GM19328 (cell line): ENCODE results near the gene SCFD2.
"Not testable (repeated sequence)": the region's sequence is repeated elsewhere in the genome, so short reads cannot be mapped to it uniquely, and the experiment has no call there.

Experiments used
- ATAC-seq: cut with Tn5 transposase; IDR thresholded peaks from one replicate; pipeline ENCODE4 v1.9.1; 2021; ENCODE audit warnings: mild to moderate bottlenecking, moderate library complexity; ENCODE audit not compliant: unreplicated experiment

SCFD2 gene

DNA sequence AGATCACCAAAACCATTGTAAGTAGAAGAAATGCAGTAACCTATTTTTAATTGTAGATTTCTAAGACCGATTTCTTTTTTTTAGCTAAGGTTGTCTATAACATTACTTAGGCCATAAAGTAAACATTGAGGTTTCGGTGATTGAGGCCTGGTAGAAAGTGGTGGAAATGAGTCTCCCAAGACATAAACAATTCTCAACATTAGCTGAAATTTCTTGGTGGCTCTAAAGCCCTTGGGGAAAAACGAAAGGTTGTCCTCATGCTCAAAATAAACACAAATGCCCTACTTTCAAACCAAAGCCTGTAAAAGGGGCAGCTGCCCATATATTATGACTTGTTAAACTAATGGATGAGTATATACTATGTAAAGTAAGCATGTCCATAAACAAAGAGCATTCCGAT is 98.8 kb downstream of the SCFD2 start:
- no peak for ATAC-seq

DNA sequence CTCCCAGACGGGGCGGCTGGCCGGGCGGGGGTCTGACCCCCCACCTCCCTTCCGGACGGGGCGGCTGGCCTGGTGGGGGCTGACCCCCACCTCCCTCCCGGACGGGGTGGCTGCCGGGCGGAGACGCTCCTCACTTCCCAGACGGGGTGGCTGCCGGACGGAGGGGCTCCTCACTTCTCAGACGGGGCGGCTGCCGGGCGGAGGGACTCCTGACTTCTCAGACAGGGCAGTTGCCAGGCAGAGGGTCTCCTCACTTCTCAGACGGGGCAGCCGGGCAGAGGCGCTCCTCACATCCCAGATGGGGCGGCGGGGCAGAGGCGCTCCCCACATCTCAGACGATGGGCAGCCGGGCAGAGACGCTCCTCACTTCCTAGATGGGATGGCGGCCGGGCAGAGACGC is 109.9 kb downstream of the SCFD2 start:
- ATAC-seq = not testable (repeated sequence)

DNA sequence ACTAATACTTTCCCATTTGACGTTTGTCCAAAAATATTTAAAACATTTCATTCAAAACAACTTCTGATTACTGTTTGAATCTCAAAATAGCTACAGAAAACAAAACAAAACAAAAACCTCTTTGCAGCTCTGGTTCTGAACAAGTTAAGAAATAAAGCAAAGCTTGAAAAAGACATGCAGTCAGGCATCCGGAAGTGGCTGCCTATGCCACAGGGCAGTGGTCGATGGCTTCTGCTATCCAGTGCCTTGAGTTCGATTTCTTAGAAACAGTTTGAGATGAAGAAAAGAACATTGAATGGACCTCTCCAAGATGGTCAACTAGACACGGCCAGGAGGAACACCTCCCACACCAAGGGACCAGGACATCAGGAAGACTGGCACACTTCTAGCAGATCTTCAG is 125.3 kb downstream of the SCFD2 start:
- ATAC-seq = no peak

DNA sequence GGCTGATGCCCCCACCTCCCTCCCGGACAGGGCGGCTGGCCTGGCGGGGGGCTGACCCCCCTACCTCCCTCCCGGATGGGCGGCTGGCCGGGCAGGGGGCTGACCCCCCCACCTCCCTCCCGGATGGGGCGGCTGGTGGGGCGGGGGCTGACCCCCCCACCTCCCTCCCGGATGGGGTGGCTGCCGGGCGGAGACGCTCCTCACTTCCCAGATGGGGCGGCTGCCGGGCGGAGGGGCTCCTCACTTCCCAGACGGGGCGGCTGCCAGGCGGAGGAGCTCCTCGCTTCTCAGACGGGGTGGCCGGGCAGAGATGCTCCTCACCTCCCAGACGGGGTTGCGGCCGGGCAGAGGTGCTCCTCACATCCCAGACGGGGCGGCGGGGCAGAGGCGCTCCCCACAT is 127.5 kb downstream of the SCFD2 start:
- ATAC-seq = not testable (repeated sequence)

DNA sequence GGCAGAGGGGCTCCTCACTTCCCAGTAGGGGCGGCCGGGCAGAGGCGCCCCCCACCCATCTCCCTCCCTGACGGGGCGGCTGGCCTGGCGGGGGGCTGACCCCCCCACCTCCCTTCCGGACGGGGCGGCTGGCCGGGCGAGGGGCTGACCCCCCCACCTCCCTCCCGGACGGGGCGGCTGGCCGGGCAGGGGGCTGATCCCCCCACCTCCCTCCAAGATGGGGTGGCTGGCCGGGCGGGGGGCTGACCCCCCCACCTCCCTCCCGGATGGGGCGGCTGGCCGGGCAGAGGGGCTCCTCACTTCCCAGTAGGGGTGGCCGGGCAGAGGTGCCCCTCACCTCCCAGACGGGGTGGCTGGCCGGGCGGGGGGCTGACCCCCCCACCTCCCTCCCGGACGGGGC is 128.1 kb downstream of the SCFD2 start:
- not testable (repeated sequence) for ATAC-seq

DNA sequence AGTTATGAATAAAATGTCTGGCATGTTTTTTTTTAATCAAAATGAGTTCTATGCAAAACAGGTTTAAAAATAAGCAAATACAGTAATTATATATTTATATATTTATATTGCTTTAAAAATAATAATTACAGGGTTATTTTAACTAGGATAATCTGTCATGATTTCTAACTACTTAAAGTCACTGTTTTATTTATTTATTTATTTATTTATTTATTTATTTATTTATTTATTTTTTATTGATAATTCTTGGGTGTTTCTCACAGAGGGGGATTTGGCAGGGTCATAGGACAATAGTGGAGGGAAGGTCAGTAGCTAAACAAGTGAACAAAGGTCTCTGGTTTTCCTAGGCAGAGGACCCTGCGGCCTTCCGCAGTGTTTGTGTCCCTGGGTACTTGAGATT is 129.2 kb downstream of the SCFD2 start:
- not testable (repeated sequence) for ATAC-seq

DNA sequence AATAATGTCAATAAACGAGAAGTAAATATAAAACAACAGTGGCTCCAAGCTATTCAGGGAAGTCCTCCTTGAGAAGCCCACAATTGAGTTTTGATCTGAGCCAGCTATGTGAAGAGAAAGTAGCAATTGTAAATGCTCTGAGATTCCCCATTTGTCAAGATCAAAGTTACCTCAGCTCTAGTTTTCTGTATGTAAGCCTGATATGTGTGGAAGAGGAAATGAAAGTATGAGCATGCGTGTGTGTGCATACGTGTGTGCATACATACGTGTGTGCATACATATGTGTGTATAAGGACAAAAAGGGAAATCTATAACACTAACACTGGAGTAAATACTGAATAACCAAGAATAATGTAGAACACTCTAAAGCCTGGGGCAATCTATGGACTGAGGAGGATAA is 130.3 kb downstream of the SCFD2 start:
- ATAC-seq = no peak

DNA sequence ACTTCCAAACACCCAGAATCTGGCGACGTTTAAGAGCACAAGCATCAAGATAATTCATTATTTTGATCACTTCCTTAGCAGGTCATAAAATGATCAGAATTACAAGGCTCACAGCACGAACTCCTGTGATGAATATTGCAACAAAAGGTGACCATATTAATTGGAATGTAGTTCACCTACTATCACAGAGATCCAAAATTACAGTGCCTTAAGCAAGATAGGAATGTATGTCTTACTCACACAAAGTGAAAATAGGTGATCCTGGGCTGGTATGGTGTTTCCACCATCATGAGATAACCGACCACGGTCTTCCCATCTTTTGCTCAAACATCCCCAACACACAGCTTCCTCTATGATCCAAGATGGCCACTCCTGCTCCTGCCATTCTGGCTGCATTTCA is 131.2 kb downstream of the SCFD2 start:
- no peak for ATAC-seq

DNA sequence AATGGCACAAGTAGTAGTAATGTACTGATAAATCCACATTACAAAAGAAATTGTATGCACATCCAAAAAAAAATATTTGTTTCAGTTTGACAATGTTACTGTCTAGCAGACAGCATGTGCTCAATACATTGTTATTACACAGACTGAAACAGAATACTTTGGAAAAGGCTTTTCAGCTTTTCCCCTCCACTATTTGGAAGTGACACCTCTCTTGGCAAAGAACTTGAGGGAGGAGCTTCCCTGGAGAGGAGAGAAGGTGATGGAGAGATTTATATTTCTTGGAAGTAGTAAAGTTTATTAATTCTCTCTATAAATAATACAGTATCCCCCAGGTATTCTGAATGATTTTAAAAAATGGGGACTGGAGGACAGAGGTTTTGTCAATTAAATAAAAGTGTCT is 131.8 kb downstream of the SCFD2 start:
- ATAC-seq = no peak

DNA sequence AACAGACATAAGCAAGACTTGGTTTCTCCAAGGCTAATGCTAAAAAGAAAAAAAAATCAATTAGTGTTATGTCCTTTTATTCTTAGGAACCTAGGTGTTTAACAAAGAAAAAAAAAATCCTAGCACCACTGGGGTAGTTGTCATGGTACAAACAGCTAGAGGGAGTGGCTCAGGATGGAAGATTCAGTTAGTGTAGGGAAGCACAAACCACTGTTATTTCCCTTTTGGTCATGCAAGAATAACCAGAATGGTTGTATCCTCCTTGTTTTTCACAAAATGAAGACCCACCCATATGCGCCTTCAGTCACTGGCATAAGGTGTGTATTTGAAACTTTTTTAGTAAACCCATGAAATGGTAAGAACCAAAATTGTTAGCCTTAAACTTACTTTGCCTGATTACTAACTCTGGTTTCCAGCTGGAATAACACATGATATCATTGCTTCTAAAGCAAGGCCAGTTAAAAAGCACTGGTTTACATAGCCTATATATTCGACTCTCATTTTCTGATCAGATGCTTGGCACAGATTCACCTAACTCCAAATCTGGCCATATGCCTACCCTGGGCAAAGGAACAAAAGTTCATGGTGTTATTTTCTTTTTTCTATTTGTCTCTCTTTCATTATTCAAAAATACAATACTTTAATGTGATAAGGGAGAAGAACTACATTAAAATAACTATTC is 132.6 kb downstream of the SCFD2 start:
- ATAC-seq = no peak

DNA sequence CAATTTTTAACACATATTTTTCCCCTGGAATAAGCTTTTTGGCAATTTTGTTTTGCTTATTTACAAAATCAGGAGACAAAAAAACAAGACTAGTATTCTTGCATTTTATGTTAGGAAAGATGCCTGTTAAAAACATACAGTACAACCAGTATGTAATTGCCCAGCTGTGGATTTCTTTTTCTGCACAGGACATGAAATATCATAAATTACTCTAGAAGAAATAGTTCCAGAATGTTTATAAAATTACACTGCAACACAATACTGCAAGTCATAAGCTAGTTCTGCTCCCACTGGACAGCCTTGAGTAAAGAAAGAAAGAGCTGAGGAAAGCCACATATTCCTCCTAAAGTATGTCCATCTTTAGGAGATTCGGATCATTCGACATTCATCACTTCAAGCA is 133.5 kb downstream of the SCFD2 start:
- ATAC-seq = no peak

DNA sequence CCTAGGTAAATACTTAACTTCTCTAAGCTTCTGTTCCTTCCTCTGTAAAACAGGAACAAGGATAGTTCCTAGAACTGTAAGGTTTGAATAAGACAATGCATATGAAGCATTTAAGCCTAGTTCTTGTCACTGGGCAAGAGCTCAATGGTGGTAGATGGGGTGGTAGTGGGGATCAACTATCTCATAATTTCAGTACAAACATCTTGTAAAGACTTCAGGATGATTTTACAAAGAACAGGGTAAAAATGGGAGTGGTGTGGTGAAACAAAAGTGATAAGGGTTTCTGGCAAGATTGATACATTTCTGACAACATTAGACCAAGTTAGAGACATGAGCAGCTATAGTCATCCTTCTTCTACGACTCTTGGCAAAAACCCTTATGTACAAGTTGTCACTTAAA is 137.8 kb downstream of the SCFD2 start:
- ATAC-seq = no peak

DNA sequence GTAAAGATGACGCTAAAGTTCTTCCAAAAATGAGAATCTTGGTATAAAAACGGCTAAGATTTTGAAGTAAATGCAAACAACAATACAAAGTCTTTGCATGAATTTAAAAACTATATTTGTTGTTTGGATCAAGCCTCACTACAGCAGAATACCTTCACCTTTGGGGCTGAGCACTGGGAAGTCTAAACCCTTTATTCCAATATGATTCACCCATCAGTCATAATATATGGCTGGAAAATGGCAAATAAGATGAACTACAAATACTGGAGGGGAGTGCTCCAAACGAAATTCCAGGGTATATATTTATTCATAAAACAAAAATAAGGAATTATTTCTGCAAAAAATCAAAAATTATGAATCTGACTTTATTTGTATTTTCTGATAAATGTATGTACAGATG is 138.4 kb downstream of the SCFD2 start:
- no peak for ATAC-seq

DNA sequence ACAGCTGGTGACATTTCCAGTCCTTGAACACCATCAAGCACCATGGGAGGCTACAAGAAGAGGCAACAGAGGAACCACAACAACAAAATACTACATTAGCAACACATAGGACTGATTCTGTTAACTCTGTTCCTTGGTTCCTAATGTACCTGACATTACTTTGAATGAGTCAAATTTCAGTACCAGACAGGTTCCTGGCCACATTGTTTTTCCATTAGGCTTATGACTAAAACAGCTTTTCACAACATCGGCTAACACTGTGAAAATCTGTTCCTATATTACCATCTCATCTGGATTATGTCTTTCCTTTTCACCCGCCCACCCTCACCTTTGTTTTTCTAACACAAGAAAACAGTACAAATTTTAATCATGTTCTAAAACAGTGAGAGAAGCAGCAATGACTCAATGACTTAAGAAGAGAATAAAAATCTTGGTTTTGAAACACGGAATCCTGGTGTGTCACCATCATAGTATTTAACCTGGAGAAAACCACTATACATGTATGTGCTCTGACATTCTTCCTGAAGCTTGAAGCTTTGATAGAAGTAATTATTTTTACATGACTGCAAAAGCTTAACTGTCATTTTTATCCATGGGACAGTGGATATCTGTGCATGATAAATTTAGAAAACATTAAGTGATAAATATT is 143.9 kb downstream of the SCFD2 start:
- no peak for ATAC-seq

DNA sequence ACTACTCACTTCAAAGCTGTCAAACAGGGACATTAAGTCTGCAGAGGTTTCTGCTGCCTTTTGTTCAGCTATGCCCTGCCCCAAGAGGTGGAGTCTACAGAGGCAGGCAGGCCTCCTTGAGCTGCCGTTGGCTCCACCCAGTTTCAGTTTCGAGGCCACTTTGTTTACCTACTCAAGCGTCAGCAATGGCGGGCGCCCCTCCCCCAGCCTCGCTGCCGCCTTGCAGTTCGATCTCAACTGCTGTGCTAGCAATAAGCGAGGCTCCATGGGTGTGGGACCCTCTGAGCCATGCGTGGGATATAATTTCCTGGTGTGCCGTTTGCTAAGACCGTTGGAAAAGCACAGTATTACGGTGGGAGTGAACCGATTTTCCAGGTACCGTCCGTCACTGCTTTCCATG is 146.7 kb downstream of the SCFD2 start:
- not testable (repeated sequence) for ATAC-seq

DNA sequence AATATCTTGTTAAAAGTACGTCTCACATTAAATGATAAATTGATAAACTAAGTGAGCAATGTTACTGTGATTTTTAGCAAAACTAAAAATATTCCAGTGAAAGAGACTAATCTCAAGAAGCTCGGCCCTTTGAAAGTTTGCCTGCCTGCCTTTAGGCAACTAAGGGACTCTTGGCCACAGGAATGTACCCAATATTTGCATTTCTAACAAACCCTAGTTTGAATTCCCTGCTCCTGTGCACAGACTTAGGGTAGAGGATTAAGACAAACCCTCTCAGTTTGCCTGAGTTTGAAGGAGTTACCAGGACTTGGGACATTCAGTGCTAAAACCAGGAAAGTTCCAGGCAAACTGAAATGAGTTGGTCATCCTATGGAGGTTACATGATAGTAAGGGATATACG is 157.1 kb downstream of the SCFD2 start:
- ATAC-seq = no peak

DNA sequence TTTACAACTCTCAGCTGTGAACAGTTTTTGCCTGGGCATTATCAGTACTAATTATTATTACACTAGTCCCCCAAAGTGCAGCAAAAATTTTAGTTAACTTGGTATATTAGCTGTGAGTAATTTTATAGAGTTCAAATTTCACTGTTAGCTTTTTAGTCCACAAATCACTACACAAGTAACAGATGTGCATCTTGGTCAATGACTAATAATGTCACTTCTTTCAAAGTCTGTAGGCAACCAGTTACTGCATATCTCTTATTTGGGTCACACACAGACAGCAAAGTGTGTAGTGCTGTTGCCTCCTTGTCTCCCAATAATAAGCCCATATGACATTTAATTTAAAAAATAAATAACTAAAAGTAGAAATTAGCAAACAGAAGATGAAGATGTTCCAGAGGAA is 159.9 kb downstream of the SCFD2 start:
- no peak for ATAC-seq

DNA sequence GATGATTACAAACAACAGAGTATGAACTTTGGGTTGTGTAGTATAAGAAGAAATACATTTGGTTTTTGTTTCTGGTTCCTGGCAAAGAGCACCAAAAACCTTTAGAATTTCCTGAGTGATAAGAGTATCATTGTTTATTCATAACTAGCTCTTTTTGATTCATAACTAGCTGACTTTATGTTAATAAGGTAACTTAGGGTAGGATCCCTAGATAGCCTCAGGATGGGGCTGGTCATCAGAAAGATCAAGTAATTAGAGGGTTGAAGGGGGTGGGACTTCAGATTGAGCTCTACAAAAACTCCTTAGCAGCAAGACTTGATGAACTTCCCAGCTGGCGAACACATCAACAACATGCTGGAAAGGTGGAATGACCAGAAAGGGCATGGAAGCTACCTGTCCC is 166.5 kb downstream of the SCFD2 start:
- ATAC-seq = no peak

DNA sequence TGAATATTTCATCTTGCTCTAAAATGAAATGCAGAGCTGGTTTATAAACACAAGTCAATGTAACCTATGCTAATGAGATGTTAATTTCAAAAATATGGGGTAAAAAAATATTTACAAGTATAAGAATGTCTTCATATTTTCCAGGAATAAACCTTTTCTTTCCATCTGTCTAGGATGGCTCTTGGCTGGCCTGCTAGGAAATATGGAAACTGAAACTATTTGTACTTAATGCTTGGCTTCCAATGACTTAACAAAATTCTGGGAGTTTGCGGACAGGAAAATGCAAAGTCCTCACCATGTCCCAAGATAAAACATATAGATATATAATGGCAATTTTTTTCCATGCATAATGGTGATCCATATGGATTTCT is 168.1 kb downstream of the SCFD2 start:
- no peak for ATAC-seq

DNA sequence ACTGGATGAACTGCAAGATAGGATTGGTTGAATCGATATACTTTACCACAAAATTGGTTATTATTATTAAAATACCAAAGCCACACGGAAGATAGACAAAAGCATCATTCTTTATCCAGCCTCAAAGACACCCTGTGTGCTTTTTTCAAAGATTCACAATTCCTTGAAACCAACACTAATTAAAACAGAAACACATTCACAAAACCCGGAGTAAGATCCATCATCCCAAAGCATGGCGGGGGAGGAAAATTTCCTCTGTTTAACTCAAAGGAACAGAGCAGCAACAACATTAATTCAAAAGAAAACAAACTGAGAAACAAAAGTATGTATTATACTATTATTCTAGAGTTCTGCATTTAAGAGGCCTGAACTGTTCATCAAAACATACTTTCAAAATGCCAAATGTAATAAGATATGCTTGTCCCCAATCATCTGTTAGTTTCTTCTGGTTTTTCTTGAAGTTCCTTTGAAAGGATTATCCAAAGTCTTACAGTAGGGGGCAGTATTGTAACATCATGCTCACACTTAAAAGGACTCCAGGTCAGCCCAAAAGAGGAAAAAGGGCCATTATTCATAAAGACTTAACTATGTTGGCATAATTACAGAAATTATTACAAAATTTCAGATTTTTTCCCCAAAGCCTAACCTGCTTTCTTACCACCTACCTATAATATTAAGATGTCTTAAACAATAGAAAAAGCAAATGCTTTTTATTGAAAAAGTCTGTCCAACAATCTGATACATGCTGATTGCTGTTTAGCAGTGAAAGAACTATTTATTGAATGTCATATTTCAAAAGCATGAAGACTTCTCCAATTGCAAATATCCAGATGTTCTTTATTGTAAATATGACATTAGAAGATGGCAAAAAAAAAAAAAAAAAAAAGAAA is 168.7 kb downstream of the SCFD2 start:
- ATAC-seq = no peak

DNA sequence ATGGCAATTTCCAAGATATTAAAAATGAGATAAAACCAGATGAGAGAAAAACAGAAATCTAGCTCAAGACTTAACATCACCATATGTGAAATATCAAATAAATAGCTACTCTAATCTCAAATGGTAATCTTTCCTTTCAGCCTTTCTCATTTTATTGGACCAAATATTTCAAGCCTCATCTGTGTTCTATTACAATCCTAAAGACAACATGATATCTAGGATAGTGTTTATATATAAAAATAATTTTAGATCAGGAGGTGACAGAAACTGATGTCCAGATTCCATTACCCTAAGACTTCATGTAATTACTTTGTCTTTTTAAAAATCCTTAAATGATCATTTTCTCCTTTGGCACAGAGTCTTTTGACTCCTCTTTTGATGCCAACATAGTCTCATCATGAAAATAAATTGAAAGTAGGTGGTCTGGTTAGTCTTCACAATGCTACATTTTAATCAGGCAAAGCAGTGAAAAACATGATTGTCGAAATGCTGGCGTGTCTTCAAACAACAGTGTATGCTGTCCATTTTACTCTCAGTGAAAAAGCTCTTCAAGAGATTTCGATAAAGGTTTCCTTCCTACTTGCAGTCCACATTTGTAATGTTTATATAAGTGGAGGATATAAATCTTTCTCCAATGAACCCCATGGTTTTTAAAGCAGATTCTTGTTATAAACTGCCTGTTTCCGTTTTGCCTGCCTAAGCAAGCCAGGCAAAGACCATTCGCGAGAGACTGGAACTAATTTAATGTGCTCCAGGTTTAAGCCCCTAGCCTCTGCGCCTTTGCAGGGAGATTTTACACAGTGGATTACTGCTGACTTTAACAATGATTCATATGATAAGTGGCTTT is 169.8 kb downstream of the SCFD2 start:
- no peak for ATAC-seq
